Ramos (cell line): ENCODE results near the gene AGPAT1.
"Not testable (repeated sequence)": the region's sequence is repeated elsewhere in the genome, so short reads cannot be mapped to it uniquely, and the experiment has no call there.

Source experiments
- in situ Hi-C: fragments of 300-500 bp; cut with MboI; formaldehyde crosslinking; loops from one replicate; pipeline ENCODE4 v1.14.3; 2022; ENCODE audit warnings: low sequenced_read_pairs; ENCODE audit not compliant: unreplicated experiment

The AGPAT1 gene

GRCh38 chr6:32175711-32176475 lies at the start of gene AGPAT1:
AGPAT1 (minus strand) TSS chr6:32176084; CDS start chr6:32171496, 4,588 bp downstream.
- in situ Hi-C loops = no loop called here

- in situ Hi-C loops = loop anchor here (25.0 kb wide), 1 partner anchor 563 kb away; no protein-coding TSS in a partner anchor
Observed at GRCh38 chr6:32224696-32225095, 48.8 kb upstream of the AGPAT1 start.

- in situ Hi-C loops = no loop called here
Observed at GRCh38 chr6:32223258-32224235, 47.7 kb upstream of the AGPAT1 start, which contains the start of gene NOTCH4. NOTCH4 (minus strand) TSS chr6:32224067; CDS start chr6:32223928, 139 bp downstream.

- in situ Hi-C loops = no loop called here
Observed at GRCh38 chr6:32222333-32223230, 46.7 kb upstream of the AGPAT1 start.

GRCh38 chr6:32220021-32220420 lies 44.1 kb upstream of the AGPAT1 start:
- in situ Hi-C loops = no loop called here

- in situ Hi-C loops = no loop called here
Observed at GRCh38 chr6:32218167-32218566, 42.3 kb upstream of the AGPAT1 start.

- in situ Hi-C loops = no loop called here
Observed at GRCh38 chr6:32216998-32217397, 41.1 kb upstream of the AGPAT1 start.

GRCh38 chr6:32216285-32216684 lies 40.4 kb upstream of the AGPAT1 start:
- in situ Hi-C loops = no loop called here

- in situ Hi-C loops = no loop called here
Observed at GRCh38 chr6:32215617-32216016, 39.7 kb upstream of the AGPAT1 start.

- in situ Hi-C loops = no loop called here
Observed at GRCh38 chr6:32214126-32214525, 38.2 kb upstream of the AGPAT1 start.

GRCh38 chr6:32213649-32214048 lies 37.8 kb upstream of the AGPAT1 start:
- in situ Hi-C loops = no loop called here

- in situ Hi-C loops = no loop called here
Observed at GRCh38 chr6:32212076-32212760, 36.3 kb upstream of the AGPAT1 start.

GRCh38 chr6:32211432-32211831 lies 35.5 kb upstream of the AGPAT1 start:
- in situ Hi-C loops = not testable (repeated sequence)

GRCh38 chr6:32210191-32210601 lies 34.3 kb upstream of the AGPAT1 start:
- in situ Hi-C loops = no loop called here

- in situ Hi-C loops = no loop called here
Observed at GRCh38 chr6:32208996-32209395, 33.1 kb upstream of the AGPAT1 start.

- in situ Hi-C loops = no loop called here
Observed at GRCh38 chr6:32204268-32204715, 28.4 kb upstream of the AGPAT1 start.

- in situ Hi-C loops = no loop called here
Observed at GRCh38 chr6:32203426-32204267, 27.8 kb upstream of the AGPAT1 start.

GRCh38 chr6:32202186-32202585 lies 26.3 kb upstream of the AGPAT1 start:
- in situ Hi-C loops = no loop called here
